MM.1S (cell line): ENCODE results near the gene RWDD4.

Experiments
- CTCF ChIP-seq: fragments of 300-600 bp; sonication (generic); IDR thresholded peaks from 2 replicates; pipeline ENCODE4 v1.5.1; 2016; ENCODE audit warnings: antibody characterized with exemption, low read length, mixed read lengths
- EZH2 ChIP-seq: fragments of 300-600 bp; sonication (generic); optimal IDR thresholded peaks from 2 replicates; pipeline ENCODE3; 2017; ENCODE audit warnings: low read depth, mild to moderate bottlenecking, antibody characterized with exemption, low read length, mixed read lengths
- EZH2phosphoT487 ChIP-seq: fragments of 300-600 bp; sonication (generic); IDR thresholded peaks from 2 replicates; pipeline ENCODE4 v1.6.1; 2018; ENCODE audit warnings: antibody characterized with exemption, low read length

- TF ChIP-seq CTCF (no peak), EZH2 (no peak), EZH2phosphoT487 (no peak)
Measured at GRCh38 chr4:183657564-183657963, 1.4 kb downstream of the RWDD4 start.
